Neural progenitor cell (in vitro differentiated cells): Measurements from ENCODE around the gene DPYSL5. TPM values are rescaled to one million over a fixed set of nuclear protein-coding genes. Genes with fewer than 3 reads are reported as not detected.
A peak's percentile ranks its signal among the peaks of the same experiment; 100 is the strongest.

ENCODE experiments used
- DNase-seq: peaks from one replicate; pipeline ENCODE4 v3.0.0-alpha.2; 2016; ENCODE audit warnings: low spot score
- H2AFZ ChIP-seq: fragments of 200-600 bp; sonication (generic); replicated peaks from 2 replicates; pipeline ENCODE4 v1.6.1; 2016; ENCODE audit warnings: antibody characterized with exemption
- H3F3A ChIP-seq: fragments of 200-600 bp; sonication (generic); 2 replicates; pipeline ENCODE4 v1.6.1; 2016; ENCODE audit warnings: antibody characterized with exemption, low read depth
- H3K27ac ChIP-seq: fragments of 200-600 bp; sonication (generic); 2 replicates; pipeline ENCODE4 v1.5.1; 2016; ENCODE audit warnings: mild to moderate bottlenecking
- H3K27me3 ChIP-seq: fragments of 200-600 bp; sonication (generic); 2 replicates; pipeline ENCODE4 v1.6.1; 2016; ENCODE audit warnings: mild to moderate bottlenecking, moderate library complexity
- H3K36me3 ChIP-seq: fragments of 200-600 bp; sonication (generic); 2 replicates; pipeline ENCODE4 v1.5.1; 2016
- H3K4me1 ChIP-seq: fragments of 200-600 bp; sonication (generic); 2 replicates; pipeline ENCODE4 v1.6.1; 2016; ENCODE audit warnings: mixed run types
- H3K4me2 ChIP-seq: fragments of 200-600 bp; sonication (generic); 2 replicates; pipeline ENCODE4 v1.6.1; 2016
- H3K4me3 ChIP-seq: fragments of 200-600 bp; sonication (generic); 2 replicates; pipeline ENCODE4 v1.5.1; 2016
- H3K79me2 ChIP-seq: fragments of 200-600 bp; sonication (generic); 2 replicates; pipeline ENCODE4 v1.6.1; 2016; ENCODE audit warnings: low read depth
- H3K9ac ChIP-seq: fragments of 200-600 bp; sonication (generic); 2 replicates; pipeline ENCODE4 v1.6.1; 2016
- H3K9me3 ChIP-seq: fragments of 200-600 bp; sonication (generic); 2 replicates; pipeline ENCODE4 v1.5.1; 2016; ENCODE audit warnings: low read depth
- H4K20me1 ChIP-seq: fragments of 200-600 bp; sonication (generic); 2 replicates; pipeline ENCODE4 v1.6.1; 2016; ENCODE audit warnings: low read depth
- H3K27ac Mint-ChIP-seq: 3 replicates; pipeline ENCODE4 v1.8.0; 2021; ENCODE audit warnings: mixed read lengths
- H3K27me3 Mint-ChIP-seq: 2 replicates; pipeline ENCODE4 v1.8.0; 2022; ENCODE audit warnings: low read depth, mild to moderate bottlenecking, inconsistent platforms, moderate library complexity, mixed read lengths; ENCODE audit not compliant: insufficient read depth
- H3K36me3 Mint-ChIP-seq: 3 replicates; pipeline ENCODE4 v1.8.0; 2021; ENCODE audit warnings: mixed read lengths
- H3K4me1 Mint-ChIP-seq: 3 replicates; pipeline ENCODE4 v1.8.0; 2021; ENCODE audit warnings: mixed read lengths
- H3K4me3 Mint-ChIP-seq: 3 replicates; pipeline ENCODE4 v1.8.0; 2021; ENCODE audit warnings: mild to moderate bottlenecking, moderate library complexity, mixed read lengths
- H3K9me3 Mint-ChIP-seq: 3 replicates; pipeline ENCODE4 v1.8.0; 2020; ENCODE audit warnings: mixed read lengths
- CTCF ChIP-seq: fragments of 200-600 bp; sonication (generic); IDR thresholded peaks from 2 replicates; pipeline ENCODE4 v1.5.1; 2017; ENCODE audit warnings: antibody characterized with exemption, mild to moderate bottlenecking
- EZH2 ChIP-seq: fragments of 200-600 bp; sonication (generic); IDR thresholded peaks from 2 replicates; pipeline ENCODE4 v1.6.1; 2017; ENCODE audit warnings: antibody characterized with exemption, mild to moderate bottlenecking, moderate library complexity
- EZH2phosphoT487 ChIP-seq: fragments of 200-600 bp; sonication (generic); IDR thresholded peaks from 2 replicates; pipeline ENCODE4 v1.6.1; 2017; ENCODE audit warnings: antibody characterized with exemption
- total RNA-seq: library from RNA; depleted of rRNA; stranded (reverse); fragments of >200 nt; gene quantifications from 2 replicates; pipeline ENCODE4 v1.2.3, GENCODE V29; 2015; ENCODE audit warnings: low replicate concordance

The DPYSL5 gene
- total RNA-seq, 1 donor from 2014 or later, result 46.3 TPM

- H3K4me1 ChIP-seq, result peaks cover 5% of the 10 kb centered on the region
- TF ChIP-seq EZH2 (no peak), EZH2phosphoT487 (no peak), CTCF (no peak)
- peaks cover 85% of the 10 kb centered on the region for H3K79me2 ChIP-seq
- no peaks in the 10 kb centered on the region for H3K9me3 ChIP-seq
- H2AFZ ChIP-seq, result no peak overlapping the region
- H4K20me1 ChIP-seq, result peaks cover 100% of the 10 kb centered on the region
- H3K27me3 Mint-ChIP-seq, result peaks cover 9% of the 10 kb centered on the region
- H3K36me3 ChIP-seq, result no peaks in the 10 kb centered on the region
- H3K4me3 ChIP-seq, result no peak overlapping the region
- H3K9me3 Mint-ChIP-seq, result no peaks in the 10 kb centered on the region
- H3K9ac ChIP-seq, result no peak overlapping the region
- no peak overlapping the region for H3K4me2 ChIP-seq
- peaks cover 45% of the 10 kb centered on the region for H3K4me1 Mint-ChIP-seq
- H3F3A ChIP-seq, result no peaks in the 10 kb centered on the region
- no peak overlapping the region for H3K4me3 Mint-ChIP-seq
- DNase-seq, result no peak
- no peaks in the 10 kb centered on the region for H3K27me3 ChIP-seq
- no peak overlapping the region for H3K27ac Mint-ChIP-seq
- peaks cover 23% of the 10 kb centered on the region for H3K36me3 Mint-ChIP-seq
- H3K27ac ChIP-seq, result no peak overlapping the region
Observed at GRCh38 chr2:26887151-26887550, 39.2 kb downstream of the DPYSL5 start.

- H3K4me1 Mint-ChIP-seq, result peaks cover 26% of the 10 kb centered on the region
- Histone ChIP-seq H3K9ac (no peak overlapping the region), H4K20me1 (peaks cover 100% of the 10 kb centered on the region), H3K4me3 (no peak overlapping the region), H2AFZ (no peak overlapping the region), H3K4me1 (peaks cover 16% of the 10 kb centered on the region), H3K9me3 (no peaks in the 10 kb centered on the region), H3K27ac (no peak overlapping the region), H3K27me3 (no peaks in the 10 kb centered on the region), H3F3A (no peaks in the 10 kb centered on the region), H3K79me2 (peaks cover 90% of the 10 kb centered on the region), H3K4me2 (no peak overlapping the region), H3K36me3 (no peaks in the 10 kb centered on the region)
- DNase-seq, result no peak
- TF ChIP-seq EZH2, result no peak
- TF ChIP-seq EZH2phosphoT487, result no peak
- TF ChIP-seq CTCF, result no peak
- peaks cover 6% of the 10 kb centered on the region for H3K9me3 Mint-ChIP-seq
- peaks cover 4% of the 10 kb centered on the region for H3K27me3 Mint-ChIP-seq
- H3K4me3 Mint-ChIP-seq, result no peak overlapping the region
- H3K27ac Mint-ChIP-seq, result peak overlapping the region; percentile 69
- peaks cover 29% of the 10 kb centered on the region for H3K36me3 Mint-ChIP-seq
Observed at GRCh38 chr2:26889796-26890195, 41.9 kb downstream of the DPYSL5 start.

GRCh38 chr2:26890341-26891000 is 42.5 kb downstream of the DPYSL5 start:
- Histone ChIP-seq H3K27me3 (no peaks in the 10 kb centered on the region), H3K79me2 (peaks cover 96% of the 10 kb centered on the region)
- peaks cover 22% of the 10 kb centered on the region for H3K4me1 Mint-ChIP-seq

More at GRCh38 chr2:26890341-26891000, 42.5 kb downstream of the DPYSL5 start:
- Mint-ChIP-seq H3K27me3 (peaks cover 4% of the 10 kb centered on the region), H3K4me3 (no peak overlapping the region), H3K9me3 (peaks cover 12% of the 10 kb centered on the region), H3K27ac (peak overlapping the region; percentile 60), H3K36me3 (peaks cover 33% of the 10 kb centered on the region)
- Histone ChIP-seq H3K4me3 (no peak overlapping the region), H3K36me3 (no peaks in the 10 kb centered on the region), H3F3A (no peaks in the 10 kb centered on the region), H4K20me1 (peaks cover 100% of the 10 kb centered on the region), H3K9ac (no peak overlapping the region), H3K4me1 (peaks cover 16% of the 10 kb centered on the region), H2AFZ (no peak overlapping the region), H3K27ac (no peak overlapping the region), H3K9me3 (no peaks in the 10 kb centered on the region), H3K4me2 (no peak overlapping the region)
- DNase-seq, result no peak
- TF ChIP-seq EZH2phosphoT487, result no peak
- no peak for TF ChIP-seq CTCF
- TF ChIP-seq EZH2, result no peak
